C4-2B (cell line): Measurements from ENCODE around the gene RNU6-8.

Experiments
- CTCF ChIP-seq: fragments of 450-650 bp; conservative IDR thresholded peaks from 2 replicates; pipeline ENCODE4 v1.5.1; 2017; ENCODE audit warnings: mild to moderate bottlenecking
- ZFX ChIP-seq: fragments of 450-650 bp; IDR thresholded peaks from 2 replicates; pipeline ENCODE4 v1.6.1; 2017

GRCh38 chr14:32185097-32185496, 18.0 kb downstream of the RNU6-8 start:
- TF ChIP-seq CTCF (no peak), ZFX (no peak)
